Smooth muscle cell (in vitro differentiated cells): ENCODE data around the gene LAMA2. TPM values are rescaled to one million over a fixed set of nuclear protein-coding genes. Genes with fewer than 3 reads are reported as not detected.

ENCODE experiments used
- DNase-seq: peaks from one replicate; lab custom pipeline; 2025; ENCODE audit not compliant: unreplicated experiment; lab: John Stamatoyannopoulos, UW
- H2AFZ ChIP-seq: fragments of 200-600 bp; sonication (generic); 2 replicates; pipeline ENCODE4 v1.6.0; 2016; ENCODE audit warnings: antibody characterized with exemption, low read depth, mild to moderate bottlenecking
- H3F3A ChIP-seq: fragments of 200-600 bp; sonication (generic); 2 replicates; pipeline ENCODE4 v1.6.0; 2017; ENCODE audit warnings: antibody characterized with exemption, low read depth
- H3K27ac ChIP-seq: fragments of 200-600 bp; sonication (generic); 2 replicates; pipeline ENCODE4 v1.5.1; 2016; ENCODE audit warnings: low read depth, mild to moderate bottlenecking
- H3K27me3 ChIP-seq: fragments of 200-600 bp; sonication (generic); 2 replicates; pipeline ENCODE4 v1.6.1; 2016; ENCODE audit warnings: low read depth, mild to moderate bottlenecking
- H3K36me3 ChIP-seq: fragments of 200-600 bp; sonication (generic); 2 replicates; pipeline ENCODE4 v1.5.1; 2016; ENCODE audit warnings: low read depth
- H3K4me1 ChIP-seq: fragments of 200-600 bp; sonication (generic); 2 replicates; pipeline ENCODE4 v1.5.1; 2016; ENCODE audit warnings: low read depth
- H3K4me2 ChIP-seq: fragments of 200-600 bp; sonication (generic); 2 replicates; pipeline ENCODE4 v1.6.0; 2016; ENCODE audit warnings: mild to moderate bottlenecking
- H3K4me3 ChIP-seq: fragments of 200-600 bp; sonication (generic); 2 replicates; pipeline ENCODE4 v1.5.1; 2016; ENCODE audit warnings: mild to moderate bottlenecking
- H3K79me2 ChIP-seq: fragments of 200-600 bp; sonication (generic); 2 replicates; pipeline ENCODE4 v1.6.0; 2016; ENCODE audit warnings: low read depth, mild to moderate bottlenecking
- H3K9ac ChIP-seq: fragments of 200-600 bp; sonication (generic); 2 replicates; pipeline ENCODE4 v1.6.0; 2016; ENCODE audit warnings: low read depth
- H3K9me3 ChIP-seq: fragments of 200-600 bp; sonication (generic); replicated peaks from 2 replicates; pipeline ENCODE4 v1.5.1; 2016; ENCODE audit warnings: low read depth
- H4K20me1 ChIP-seq: fragments of 200-600 bp; sonication (generic); 2 replicates; pipeline ENCODE4 v1.6.0; 2016; ENCODE audit warnings: low read depth
- WGBS: methylation state at CpG from one replicate; pipeline ENCODE4 v1.1.7; 2016; ENCODE audit warnings: low lambda C conversion rate; 5-methylcytosine and 5-hydroxymethylcytosine counted together
- polyA plus RNA-seq: library from polyadenylated mRNA; unstranded; fragments of >200 nt; fragmentation: Nextera tagmentation; extraction: Ambion mirVana; gene quantifications from 2 replicates; pipeline ENCODE4 v1.2.1, GENCODE V29; 2016
- total RNA-seq: library from RNA; depleted of rRNA; stranded (reverse); fragments of >200 nt; gene quantifications from 2 replicates; pipeline ENCODE4 v1.2.3, GENCODE V29; 2014
- TF ChIP-seq, protein P1 (sequence below): fragments of 200-600 bp; sonication (generic); IDR thresholded peaks from 2 replicates; pipeline ENCODE4 v1.5.1; 2017; ENCODE audit warnings: borderline replicate concordance, mild to moderate bottlenecking, antibody characterized with exemption; ENCODE audit not compliant: insufficient read depth, poor library complexity, severe bottlenecking

LAMA2 gene
- total and polyA plus RNA-seq, 2 experiments from 2014 or later, result 21.7 to 92.9 TPM

GRCh38 chr6:129411092-129411491 lies 528.2 kb downstream of the LAMA2 start:
- H3K36me3 ChIP-seq, result no peaks in the 10 kb centered on the region
- H3K4me3 ChIP-seq, result no peak overlapping the region
- no peaks in the 10 kb centered on the region for H3K27me3 ChIP-seq
- TF ChIP-seq, protein P1, sequence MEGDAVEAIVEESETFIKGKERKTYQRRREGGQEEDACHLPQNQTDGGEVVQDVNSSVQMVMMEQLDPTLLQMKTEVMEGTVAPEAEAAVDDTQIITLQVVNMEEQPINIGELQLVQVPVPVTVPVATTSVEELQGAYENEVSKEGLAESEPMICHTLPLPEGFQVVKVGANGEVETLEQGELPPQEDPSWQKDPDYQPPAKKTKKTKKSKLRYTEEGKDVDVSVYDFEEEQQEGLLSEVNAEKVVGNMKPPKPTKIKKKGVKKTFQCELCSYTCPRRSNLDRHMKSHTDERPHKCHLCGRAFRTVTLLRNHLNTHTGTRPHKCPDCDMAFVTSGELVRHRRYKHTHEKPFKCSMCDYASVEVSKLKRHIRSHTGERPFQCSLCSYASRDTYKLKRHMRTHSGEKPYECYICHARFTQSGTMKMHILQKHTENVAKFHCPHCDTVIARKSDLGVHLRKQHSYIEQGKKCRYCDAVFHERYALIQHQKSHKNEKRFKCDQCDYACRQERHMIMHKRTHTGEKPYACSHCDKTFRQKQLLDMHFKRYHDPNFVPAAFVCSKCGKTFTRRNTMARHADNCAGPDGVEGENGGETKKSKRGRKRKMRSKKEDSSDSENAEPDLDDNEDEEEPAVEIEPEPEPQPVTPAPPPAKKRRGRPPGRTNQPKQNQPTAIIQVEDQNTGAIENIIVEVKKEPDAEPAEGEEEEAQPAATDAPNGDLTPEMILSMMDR, result no peak
- no peaks in the 10 kb centered on the region for H3F3A ChIP-seq
- H3K9me3 ChIP-seq, result no peaks in the 10 kb centered on the region
- DNase-seq, result no peak
- H3K27ac ChIP-seq, result no peak overlapping the region
- no peaks in the 10 kb centered on the region for H4K20me1 ChIP-seq
- no peak overlapping the region for H3K4me2 ChIP-seq
- H3K79me2 ChIP-seq, result no peaks in the 10 kb centered on the region
- no peaks in the 10 kb centered on the region for H3K4me1 ChIP-seq
- WGBS, result 100% methylated on average over 1 of the region's 1 CpG
- no peak overlapping the region for H2AFZ ChIP-seq
- no peak overlapping the region for H3K9ac ChIP-seq

GRCh38 chr6:129416337-129416990 lies 533.5 kb downstream of the LAMA2 start:
- Histone ChIP-seq H3K4me3 (no peak overlapping the region), H3K4me1 (no peaks in the 10 kb centered on the region), H3K27me3 (no peaks in the 10 kb centered on the region), H4K20me1 (no peaks in the 10 kb centered on the region), H2AFZ (no peak overlapping the region), H3K9ac (no peak overlapping the region), H3K36me3 (no peaks in the 10 kb centered on the region), H3K27ac (no peak overlapping the region), H3F3A (no peaks in the 10 kb centered on the region), H3K79me2 (no peaks in the 10 kb centered on the region), H3K4me2 (no peak overlapping the region), H3K9me3 (no peaks in the 10 kb centered on the region)
- DNase-seq, result no peak
- 99% methylated on average over 6 of the region's 6 CpGs for WGBS
- TF ChIP-seq, protein P1, result no peak

- Histone ChIP-seq H3K4me2 (no peak overlapping the region), H3K36me3 (no peaks in the 10 kb centered on the region), H3K9ac (no peak overlapping the region), H3F3A (no peaks in the 10 kb centered on the region), H3K9me3 (no peaks in the 10 kb centered on the region), H2AFZ (no peak overlapping the region), H3K4me1 (no peaks in the 10 kb centered on the region), H3K79me2 (no peaks in the 10 kb centered on the region), H3K4me3 (no peak overlapping the region), H3K27ac (no peak overlapping the region), H3K27me3 (no peaks in the 10 kb centered on the region), H4K20me1 (no peaks in the 10 kb centered on the region)
- DNase-seq, result no peak
- TF ChIP-seq, protein P1, result no peak
- WGBS, result 97% methylated on average over 8 of the region's 8 CpGs
These were observed 534.6 kb downstream of the LAMA2 start for GRCh38 chr6:129417416-129418086.
